ENCODE measurements around the gene SDF2L1. TPM values are rescaled to one million over a fixed set of nuclear protein-coding genes. Genes with fewer than 3 reads are reported as not detected.

The SDF2L1 gene
- total RNA-seq, 1 donor from 2014 or later: 4.3 TPM

DNA sequence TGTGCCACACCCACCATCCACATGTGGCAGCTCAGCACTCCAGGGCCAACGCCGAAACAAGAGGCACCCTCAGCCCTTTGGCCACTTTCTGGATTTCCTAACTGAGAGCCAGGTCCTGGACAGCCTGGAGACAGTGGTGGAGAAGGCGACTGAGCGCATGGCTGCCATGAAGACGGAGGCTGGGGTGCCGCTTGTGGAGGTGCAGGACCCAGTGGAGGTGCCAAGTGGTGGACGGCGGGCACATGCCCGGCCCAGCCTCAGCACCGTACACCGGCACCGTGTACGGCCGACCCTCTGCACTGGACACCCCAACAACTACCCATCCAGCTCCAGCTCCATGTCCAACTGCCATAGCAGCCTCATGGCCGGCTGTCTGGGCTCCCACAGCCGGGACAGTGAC, 8.0 kb upstream of the SDF2L1 start:
- Histone ChIP-seq H3K36me3 (no peaks in the 10 kb centered on the region), H3K4me3 (no peak overlapping the region), H3K9me3 (ENCODE audit: low read depth) (no peaks in the 10 kb centered on the region), H3K27ac (no peak overlapping the region), H4K20me1 (ENCODE audit: low read depth) (peaks cover 1% of the 10 kb centered on the region), H3F3A (ENCODE audit: low read depth) (no peaks in the 10 kb centered on the region), H3K9ac (no peak overlapping the region), H3K4me2 (no peak overlapping the region), H3K27me3 (no peaks in the 10 kb centered on the region), H3K4me1 (no peaks in the 10 kb centered on the region), H3K79me2 (ENCODE audit: low read depth) (peaks cover 5% of the 10 kb centered on the region), H2AFZ (replicated peaks) (no peak overlapping the region)
- DNase-seq (ENCODE audit: low spot score): no peak
- Mint-ChIP-seq H3K9me3 (no peaks in the 10 kb centered on the region), H3K4me1 (peaks cover 2% of the 10 kb centered on the region), H3K36me3 (no peaks in the 10 kb centered on the region), H3K27me3 (ENCODE audit: insufficient read depth, low read depth) (peaks cover 2% of the 10 kb centered on the region), H3K4me3 (no peak overlapping the region), H3K27ac (no peak overlapping the region)
- no peak for TF ChIP-seq EZH2phosphoT487 (IDR thresholded peaks at IDR 0.05)
- no peak for TF ChIP-seq EZH2 (IDR thresholded peaks at IDR 0.05)
- TF ChIP-seq, protein P1, sequence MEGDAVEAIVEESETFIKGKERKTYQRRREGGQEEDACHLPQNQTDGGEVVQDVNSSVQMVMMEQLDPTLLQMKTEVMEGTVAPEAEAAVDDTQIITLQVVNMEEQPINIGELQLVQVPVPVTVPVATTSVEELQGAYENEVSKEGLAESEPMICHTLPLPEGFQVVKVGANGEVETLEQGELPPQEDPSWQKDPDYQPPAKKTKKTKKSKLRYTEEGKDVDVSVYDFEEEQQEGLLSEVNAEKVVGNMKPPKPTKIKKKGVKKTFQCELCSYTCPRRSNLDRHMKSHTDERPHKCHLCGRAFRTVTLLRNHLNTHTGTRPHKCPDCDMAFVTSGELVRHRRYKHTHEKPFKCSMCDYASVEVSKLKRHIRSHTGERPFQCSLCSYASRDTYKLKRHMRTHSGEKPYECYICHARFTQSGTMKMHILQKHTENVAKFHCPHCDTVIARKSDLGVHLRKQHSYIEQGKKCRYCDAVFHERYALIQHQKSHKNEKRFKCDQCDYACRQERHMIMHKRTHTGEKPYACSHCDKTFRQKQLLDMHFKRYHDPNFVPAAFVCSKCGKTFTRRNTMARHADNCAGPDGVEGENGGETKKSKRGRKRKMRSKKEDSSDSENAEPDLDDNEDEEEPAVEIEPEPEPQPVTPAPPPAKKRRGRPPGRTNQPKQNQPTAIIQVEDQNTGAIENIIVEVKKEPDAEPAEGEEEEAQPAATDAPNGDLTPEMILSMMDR (IDR thresholded peaks at IDR 0.05): no peak

DNA sequence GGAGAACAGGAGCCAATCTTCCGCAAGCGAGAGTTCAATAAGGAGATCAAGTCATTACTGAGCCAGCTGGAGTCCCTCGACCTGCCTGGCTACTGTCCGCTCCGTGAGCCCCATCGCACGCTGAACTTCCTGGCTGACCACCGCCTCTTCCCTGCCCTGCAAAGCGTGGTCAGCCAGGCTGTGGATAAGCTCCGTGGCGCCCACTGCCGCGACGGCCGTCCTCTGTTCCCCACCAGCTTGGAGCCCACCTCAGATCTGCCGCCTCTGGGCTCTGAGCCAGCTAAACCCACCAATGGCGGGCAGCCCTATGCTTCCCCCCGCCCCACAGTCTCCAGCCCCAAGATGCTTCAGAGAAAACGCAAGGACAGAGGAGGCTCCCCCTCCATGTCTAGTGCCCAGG, 7.3 kb upstream of the SDF2L1 start:
- peaks cover 2% of the 10 kb centered on the region for H3K27me3 Mint-ChIP-seq (ENCODE audit: insufficient read depth, low read depth)
- no peak overlapping the region for H3K4me3 Mint-ChIP-seq
- peaks cover 4% of the 10 kb centered on the region for H3K4me1 Mint-ChIP-seq
- Histone ChIP-seq H3K9me3 (ENCODE audit: low read depth) (no peaks in the 10 kb centered on the region), H3K36me3 (no peaks in the 10 kb centered on the region), H3K9ac (no peak overlapping the region), H3K4me2 (no peak overlapping the region), H3K4me1 (no peaks in the 10 kb centered on the region), H2AFZ (replicated peaks) (no peak overlapping the region), H3K27ac (no peak overlapping the region), H3K79me2 (ENCODE audit: low read depth) (no peaks in the 10 kb centered on the region), H4K20me1 (ENCODE audit: low read depth) (no peaks in the 10 kb centered on the region), H3F3A (ENCODE audit: low read depth) (no peaks in the 10 kb centered on the region), H3K4me3 (no peak overlapping the region), H3K27me3 (no peaks in the 10 kb centered on the region)
- TF ChIP-seq, protein P1 (IDR thresholded peaks at IDR 0.05): no peak
- no peak for TF ChIP-seq EZH2phosphoT487 (IDR thresholded peaks at IDR 0.05)
- no peak for TF ChIP-seq EZH2 (IDR thresholded peaks at IDR 0.05)
- H3K27ac Mint-ChIP-seq: no peak overlapping the region
- no peaks in the 10 kb centered on the region for H3K36me3 Mint-ChIP-seq
- H3K9me3 Mint-ChIP-seq: no peaks in the 10 kb centered on the region
- no peak for DNase-seq (ENCODE audit: low spot score)

DNA sequence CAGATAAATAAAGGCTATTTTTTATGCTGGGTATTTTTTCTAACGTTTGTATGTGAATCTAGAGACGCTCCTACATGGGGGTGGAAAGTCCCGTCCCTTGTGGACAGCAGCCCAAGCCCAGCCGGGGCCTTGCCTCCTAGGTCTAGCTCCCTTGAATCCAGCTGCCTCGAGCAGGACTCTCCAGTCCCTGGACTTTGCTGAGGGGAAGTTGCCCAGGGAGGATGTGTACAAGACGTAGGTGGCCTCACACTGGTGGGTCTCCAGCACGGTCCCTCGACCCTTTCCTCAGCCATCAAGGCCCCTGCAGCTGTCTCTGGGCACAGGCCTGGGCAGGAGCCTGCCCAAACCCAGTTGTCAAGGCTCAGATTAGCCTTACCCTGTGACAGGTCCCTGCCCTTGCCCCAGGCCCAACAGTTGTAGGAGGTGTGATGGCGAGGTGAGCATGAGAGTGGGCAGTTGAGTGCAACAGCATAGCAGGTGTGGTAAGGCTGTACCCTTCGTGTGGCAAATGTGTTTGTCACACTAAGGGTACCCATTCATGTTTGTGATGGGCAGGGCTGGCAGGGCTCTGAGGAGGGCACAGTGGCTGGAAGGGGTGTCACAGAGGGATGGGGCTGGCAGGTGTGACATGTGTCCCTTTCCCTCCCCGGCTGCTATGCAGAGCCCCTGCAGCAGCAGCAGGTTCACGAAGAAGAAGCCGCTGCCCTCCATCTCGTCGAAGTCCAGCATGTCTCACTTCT, 6.2 kb upstream of the SDF2L1 start:
- no peaks in the 10 kb centered on the region for H3K79me2 ChIP-seq (ENCODE audit: low read depth)
- no peak overlapping the region for H3K27ac Mint-ChIP-seq
- H3K9me3 Mint-ChIP-seq: no peaks in the 10 kb centered on the region
- H3F3A ChIP-seq (ENCODE audit: low read depth): peaks cover 2% of the 10 kb centered on the region
- peaks cover 9% of the 10 kb centered on the region for H3K4me1 Mint-ChIP-seq
- no peaks in the 10 kb centered on the region for H3K27me3 ChIP-seq
- H4K20me1 ChIP-seq (ENCODE audit: low read depth): no peaks in the 10 kb centered on the region
- H3K27me3 Mint-ChIP-seq (ENCODE audit: insufficient read depth, low read depth): peaks cover 5% of the 10 kb centered on the region
- no peak overlapping the region for H2AFZ ChIP-seq (replicated peaks)
- H3K36me3 Mint-ChIP-seq: no peaks in the 10 kb centered on the region
- no peak overlapping the region for H3K9ac ChIP-seq
- H3K4me3 ChIP-seq: no peak overlapping the region
- H3K36me3 ChIP-seq: no peaks in the 10 kb centered on the region
- peaks cover under 1% of the 10 kb centered on the region for H3K4me1 ChIP-seq
- no peak for DNase-seq (ENCODE audit: low spot score)
- no peaks in the 10 kb centered on the region for H3K9me3 ChIP-seq (ENCODE audit: low read depth)
- no peak overlapping the region for H3K4me2 ChIP-seq
- H3K27ac ChIP-seq: no peak overlapping the region
- H3K4me3 Mint-ChIP-seq: no peak overlapping the region
- TF ChIP-seq EZH2 (IDR thresholded peaks at IDR 0.05) (no peak), EZH2phosphoT487 (IDR thresholded peaks at IDR 0.05) (no peak)
- TF ChIP-seq, protein P1 (IDR thresholded peaks at IDR 0.05): no peak

All from neural progenitor cell (in vitro differentiated cells).